Naive thymus-derived CD4-positive, alpha-beta T cell (primary cell): ENCODE data around the gene NACA. TPM values are rescaled to one million over a fixed set of nuclear protein-coding genes. Genes with fewer than 3 reads are reported as not detected.

Experiments used
- ATAC-seq: fragments of 150-1000 bp; cut with Tn5 transposase; 2 replicates; pipeline ENCODE4 v1.10.0; 2021; ENCODE audit warnings: mild to moderate bottlenecking, moderate library complexity
- CTCF ChIA-PET: fragments of 350-600 bp; sonication (Branson Sonifier 250); formaldehyde crosslinking; loops from one replicate; lab custom pipeline; 2021; ENCODE audit warnings: antibody characterized with exemption; lab: Charles Lee
- POLR2A ChIA-PET: fragments of 350-600 bp; sonication (Branson Sonifier 250); formaldehyde crosslinking; loops from one replicate; lab custom pipeline; 2021; ENCODE audit warnings: antibody characterized with exemption, inconsistent platforms; lab: Charles Lee
- DNase-seq, 9 donors: peaks; one replicate each; pipeline versions ENCODE4 v3.0.0 to v3.0.0-alpha.2; 2020 to 2022; ENCODE audit warnings: mixed read lengths in 1 of 9
- H3K27ac ChIP-seq: one replicate; pipeline ENCODE4 v1.7.0; 2013; ENCODE audit warnings: mild to moderate bottlenecking, low read depth, low read length, moderate library complexity
- H3K27me3 ChIP-seq, 2 donors: one replicate each; pipeline ENCODE4 v1.7.0; 2013; ENCODE audit warnings: low read length in 2 of 2, mild to moderate bottlenecking in 2 of 2, moderate library complexity in 2 of 2; ENCODE audit not compliant: control insufficient read depth in 2 of 2, insufficient read depth in 2 of 2
- H3K36me3 ChIP-seq, 3 experiments: 1 replicate in 2 of 3; 2 replicates in 1 of 3; pipeline ENCODE4 v1.7.0; 2013; ENCODE audit warnings: low read length in 3 of 3, mild to moderate bottlenecking in 3 of 3, moderate library complexity in 1 of 3; ENCODE audit not compliant: insufficient read depth in 3 of 3, control insufficient read depth in 2 of 3
- H3K4me1 ChIP-seq, 2 donors: one replicate each; pipeline ENCODE4 v1.7.0; 2013; ENCODE audit warnings: low read length in 2 of 2, mild to moderate bottlenecking in 2 of 2, moderate library complexity in 1 of 2; ENCODE audit not compliant: control insufficient read depth in 2 of 2, insufficient read depth in 2 of 2
- H3K4me3 ChIP-seq: 2 replicates; pipeline ENCODE4 v1.7.0; 2013; ENCODE audit warnings: mild to moderate bottlenecking, low read length
- H3K9me3 ChIP-seq, 3 experiments: 1 replicate in 2 of 3; 2 replicates in 1 of 3; pipeline ENCODE4 v1.7.0; 2013; ENCODE audit warnings: low read length in 3 of 3; ENCODE audit not compliant: control insufficient read depth in 2 of 3
- H3K27ac Mint-ChIP-seq, 9 donors: one replicate each; pipeline ENCODE4 v1.8.0; 2020 to 2022; ENCODE audit warnings: mixed read lengths in 9 of 9, mild to moderate bottlenecking in 8 of 9, moderate library complexity in 5 of 9, inconsistent platforms in 2 of 9
- H3K27me3 Mint-ChIP-seq, 5 donors: one replicate each; pipeline ENCODE4 v1.8.0; 2021 to 2022; ENCODE audit warnings: mixed read lengths in 5 of 5, mild to moderate bottlenecking in 1 of 5
- H3K36me3 Mint-ChIP-seq, 5 donors: one replicate each; pipeline ENCODE4 v1.8.0; 2020 to 2022; ENCODE audit warnings: mixed read lengths in 5 of 5, mild to moderate bottlenecking in 3 of 5, inconsistent platforms in 1 of 5
- H3K4me1 Mint-ChIP-seq, 7 donors: one replicate each; pipeline ENCODE4 v1.8.0; 2020 to 2022; ENCODE audit warnings: mixed read lengths in 7 of 7, mild to moderate bottlenecking in 3 of 7, inconsistent platforms in 1 of 7
- H3K4me3 Mint-ChIP-seq, 10 donors: one replicate each; pipeline ENCODE4 v1.8.0; 2020 to 2022; ENCODE audit warnings: mild to moderate bottlenecking in 10 of 10, mixed read lengths in 10 of 10, moderate library complexity in 6 of 10, inconsistent platforms in 2 of 10
- H3K9me3 Mint-ChIP-seq, 11 donors: one replicate each; pipeline ENCODE4 v1.8.0; 2020 to 2022; ENCODE audit warnings: mixed read lengths in 11 of 11, mild to moderate bottlenecking in 4 of 11, inconsistent platforms in 1 of 11, moderate library complexity in 1 of 11
- intact Hi-C, 2 donors: fragments of 100-400 bp; cut with micrococcal nuclease; formaldehyde crosslinking; loops; one replicate each; pipeline ENCODE4 v1.15.1; 2023
- polyA plus RNA-seq, 2 donors: library from polyadenylated mRNA; unstranded; fragments of 300-500 nt; fragmentation: Illumina TruSeq; gene quantifications; one replicate each; pipeline ENCODE4 v1.2.3, GENCODE V29; 2021
- total RNA-seq, 6 experiments: library from RNA in 5 of 6; stranded (reverse) in 5 of 6; gene quantifications; 1 replicate in 5 of 6; 2 replicates in 1 of 6; pipeline ENCODE4 v1.2.3 and lab custom pipeline; 2021 to 2026

Gene NACA
- total and polyA plus RNA-seq, 7 experiments from 2014 or later = 834 to 1,626 (median 1,410) TPM

- Histone ChIP-seq H3K27me3 (no peaks in the 10 kb centered on the region), H3K36me3 (peaks cover 3 to 33% (median 15%) of the 10 kb centered on the region in 3 experiments), H3K4me3 (peak overlapping the region; percentile 100), H3K27ac (peak overlapping the region; percentile 87), H3K9me3 (no peaks in the 10 kb centered on the region), H3K4me1 (peaks cover 49 to 51% of the 10 kb centered on the region in 2 donors)
- POLR2A ChIA-PET = interaction anchor here (0.7 to 2.7 kb wide), 7 partner anchors 16 to 388 kb away, joined by 3 to 22 read pairs (median 5); partner anchors contain the start of genes BAZ2A, PTGES3 and STAT6
- Mint-ChIP-seq H3K27me3 (no peaks in the 10 kb centered on the region), H3K9me3 (no peaks in the 10 kb centered on the region), H3K4me1 (peaks cover 49 to 63% (median 59%) of the 10 kb centered on the region in 7 donors), H3K36me3 (peaks cover 0 to 51% (median 18%) of the 10 kb centered on the region in 5 donors), H3K27ac (peak overlapping the region; percentile 94 to 100 (median 98)), H3K4me3 (peak overlapping the region; percentile 94 to 100 (median 97))
- DNase-seq (peak in 2 of 9 donors; percentile 16), ATAC-seq (no peak)
- CTCF ChIA-PET = interaction anchor here (0.5 to 1.7 kb wide), 4 partner anchors 35 to 457 kb away, joined by 3 to 9 read pairs (median 4); partner anchors contain the start of gene PTGES3
- intact Hi-C loops = loop anchor here (2.0 to 10.0 kb wide), 5 partner anchors 87 to 1029 kb away; partner anchors contain the start of genes CDK4 (in 1 of the 2), DDIT3 (in 1 of the 2), MBD6 (in 1 of the 2) and NAB2 (in 1 of the 2)
These were observed 1.0 kb downstream of the NACA start for GRCh38 chr12:56723889-56724700.

GRCh38 chr12:56723352-56723751 is 1.7 kb downstream of the NACA start:
- Histone ChIP-seq H3K27me3 (no peaks in the 10 kb centered on the region), H3K27ac (peak overlapping the region; percentile 87), H3K9me3 (no peaks in the 10 kb centered on the region), H3K4me1 (peaks cover 54 to 56% of the 10 kb centered on the region in 2 donors), H3K36me3 (peaks cover 3 to 40% (median 16%) of the 10 kb centered on the region in 3 experiments), H3K4me3 (peak overlapping the region; percentile 100)
- Mint-ChIP-seq H3K9me3 (no peaks in the 10 kb centered on the region), H3K4me1 (peaks cover 55 to 70% (median 65%) of the 10 kb centered on the region in 7 donors), H3K27ac (peak overlapping the region in 8 of 9 donors; percentile 70 to 100 (median 96)), H3K27me3 (no peaks in the 10 kb centered on the region), H3K36me3 (peaks cover 0 to 55% (median 22%) of the 10 kb centered on the region in 5 donors), H3K4me3 (peak overlapping the region; percentile 94 to 100 (median 97))
- intact Hi-C loops = loop anchor here in 1 of 2 donors (10.0 kb wide), 1 partner anchor 801 kb away; the partner anchor contains the start of genes DDIT3 and MBD6
- POLR2A ChIA-PET = interaction anchor here (0.6 to 2.7 kb wide), 7 partner anchors 17 to 389 kb away, joined by 3 to 22 read pairs (median 10); partner anchors contain the start of genes BAZ2A, PTGES3 and STAT6
- CTCF ChIA-PET = interaction anchor here (0.5 to 1.7 kb wide), 3 partner anchors 34 to 59 kb away, joined by 3 to 9 read pairs (median 6); partner anchors contain the start of gene PTGES3
- ATAC-seq (no peak), DNase-seq (no peak)

GRCh38 chr12:56722832-56723231 is 2.3 kb downstream of the NACA start:
- no peaks in the 10 kb centered on the region for H3K27me3 ChIP-seq
- peak overlapping the region; percentile 87 for H3K27ac ChIP-seq
- peaks cover 54 to 56% of the 10 kb centered on the region in 2 donors for H3K4me1 ChIP-seq
- H3K9me3 Mint-ChIP-seq = no peaks in the 10 kb centered on the region
- intact Hi-C loops = loop anchor here in 1 of 2 donors (10.0 kb wide), 1 partner anchor 802 kb away; the partner anchor contains the start of genes DDIT3 and MBD6
- H3K27ac Mint-ChIP-seq = peak overlapping the region; percentile 11 to 98 (median 86)
- peak overlapping the region; percentile 3 to 99 (median 96) for H3K4me3 Mint-ChIP-seq
- no peak for DNase-seq
- H3K9me3 ChIP-seq = no peaks in the 10 kb centered on the region
- H3K27me3 Mint-ChIP-seq = no peaks in the 10 kb centered on the region
- no peak for ATAC-seq
- H3K36me3 Mint-ChIP-seq = peaks cover 0 to 55% (median 22%) of the 10 kb centered on the region in 5 donors
- CTCF ChIA-PET = interaction anchor here (0.5 to 1.7 kb wide), 2 partner anchors 34 to 58 kb away, joined by 6 to 9 read pairs; partner anchors contain the start of gene PTGES3
- H3K36me3 ChIP-seq = peaks cover 3 to 40% (median 16%) of the 10 kb centered on the region in 3 experiments
- H3K4me1 Mint-ChIP-seq = peaks cover 55 to 70% (median 65%) of the 10 kb centered on the region in 7 donors
- POLR2A ChIA-PET = interaction anchor here (0.6 to 2.7 kb wide), 6 partner anchors 17 to 389 kb away, joined by 3 to 22 read pairs (median 10); partner anchors contain the start of genes BAZ2A, PTGES3 and STAT6
- no peak overlapping the region for H3K4me3 ChIP-seq

- no peaks in the 10 kb centered on the region for H3K27me3 Mint-ChIP-seq
- POLR2A ChIA-PET = interaction anchor here (1.0 to 2.7 kb wide), 4 partner anchors 33 to 91 kb away, joined by 3 to 15 read pairs (median 6); partner anchors contain the start of genes ATP5F1B, BAZ2A and PTGES3
- DNase-seq = no peak
- CTCF ChIA-PET = interaction anchor here (0.6 kb wide), 1 partner anchor 18 kb away, joined by 4 read pairs; no protein-coding TSS in a partner anchor
- Histone ChIP-seq H3K4me3 (no peak overlapping the region), H3K4me1 (peaks cover 54 to 56% of the 10 kb centered on the region in 2 donors), H3K27ac (peak overlapping the region; percentile 87), H3K9me3 (no peaks in the 10 kb centered on the region), H3K36me3 (peaks cover 3 to 49% (median 16%) of the 10 kb centered on the region in 3 experiments), H3K27me3 (no peaks in the 10 kb centered on the region)
- peaks cover 0 to 55% (median 22%) of the 10 kb centered on the region in 5 donors for H3K36me3 Mint-ChIP-seq
- H3K4me1 Mint-ChIP-seq = peaks cover 60 to 75% (median 69%) of the 10 kb centered on the region in 7 donors
- no peak for ATAC-seq
- peak overlapping the region; percentile 17 to 99 (median 96) for H3K4me3 Mint-ChIP-seq
- intact Hi-C loops = loop anchor here in 1 of 2 donors (10.0 kb wide), 1 partner anchor 803 kb away; the partner anchor contains the start of genes DDIT3 and MBD6
- no peaks in the 10 kb centered on the region for H3K9me3 Mint-ChIP-seq
- peak overlapping the region in 7 of 9 donors; percentile 68 to 94 (median 82) for H3K27ac Mint-ChIP-seq
These were observed 3.4 kb downstream of the NACA start for GRCh38 chr12:56721721-56722120.

GRCh38 chr12:56721216-56721615 is 3.9 kb downstream of the NACA start:
- ATAC-seq (no peak), DNase-seq (no peak)
- no peaks in the 10 kb centered on the region for H3K27me3 Mint-ChIP-seq
- H3K9me3 ChIP-seq = no peaks in the 10 kb centered on the region
- H3K27ac ChIP-seq = peak overlapping the region; percentile 87
- ChIA-PET CTCF (no interaction called here), POLR2A (interaction anchor here (0.6 to 1.4 kb wide), 3 partner anchors 23 to 76 kb away, joined by 3 read pairs; partner anchors contain the start of gene ATP5F1B)
- H3K27ac Mint-ChIP-seq = peak overlapping the region; percentile 43 to 94 (median 82)
- intact Hi-C loops = loop anchor here in 1 of 2 donors (10.0 kb wide), 1 partner anchor 804 kb away; the partner anchor contains the start of genes DDIT3 and MBD6
- H3K9me3 Mint-ChIP-seq = no peaks in the 10 kb centered on the region
- peaks cover 54 to 56% of the 10 kb centered on the region in 2 donors for H3K4me1 ChIP-seq
- no peaks in the 10 kb centered on the region for H3K27me3 ChIP-seq
- peaks cover 7 to 54% (median 16%) of the 10 kb centered on the region in 3 experiments for H3K36me3 ChIP-seq
- no peak overlapping the region for H3K4me3 ChIP-seq
- H3K36me3 Mint-ChIP-seq = peaks cover 0 to 57% (median 24%) of the 10 kb centered on the region in 5 donors
- peak overlapping the region in 8 of 10 donors; percentile 59 to 99 (median 96) for H3K4me3 Mint-ChIP-seq
- H3K4me1 Mint-ChIP-seq = peaks cover 65 to 80% (median 74%) of the 10 kb centered on the region in 7 donors
